ENCODE measurements around the gene PTPRU.
"Not testable (repeated sequence)": the region's sequence is repeated elsewhere in the genome, so short reads cannot be mapped to it uniquely, and the experiment has no call there.

Gene PTPRU

GRCh38 chr1:29298246-29298645 lies 61.9 kb downstream of the PTPRU start:
- DNase-seq = no peak

- DNase-seq = no peak
Measured at GRCh38 chr1:29299446-29299845, 63.1 kb downstream of the PTPRU start.

GRCh38 chr1:29301732-29302131 lies 65.4 kb downstream of the PTPRU start:
- not testable (repeated sequence) for DNase-seq

GRCh38 chr1:29303201-29304024 lies 67.1 kb downstream of the PTPRU start:
- DNase-seq = no peak

GRCh38 chr1:29304025-29304684 lies 67.8 kb downstream of the PTPRU start:
- no peak for DNase-seq

GRCh38 chr1:29305943-29306342 lies 69.6 kb downstream of the PTPRU start:
- DNase-seq = no peak

- DNase-seq = no peak
Measured at GRCh38 chr1:29306471-29307140, 70.3 kb downstream of the PTPRU start.

GRCh38 chr1:29309075-29309474 lies 72.8 kb downstream of the PTPRU start:
- no peak for DNase-seq

GRCh38 chr1:29309621-29310020 lies 73.3 kb downstream of the PTPRU start:
- DNase-seq = no peak

GRCh38 chr1:29310616-29311180 lies 74.4 kb downstream of the PTPRU start:
- no peak for DNase-seq

GRCh38 chr1:29311352-29312030 lies 75.2 kb downstream of the PTPRU start:
- no peak for DNase-seq

GRCh38 chr1:29312469-29313461 lies 76.4 kb downstream of the PTPRU start:
- DNase-seq = no peak

GRCh38 chr1:29314685-29315084 lies 78.4 kb downstream of the PTPRU start:
- not testable (repeated sequence) for DNase-seq

- no peak for DNase-seq
Measured at GRCh38 chr1:29315262-29315661, 78.9 kb downstream of the PTPRU start.

- DNase-seq = no peak
Measured at GRCh38 chr1:29315876-29316275, 79.6 kb downstream of the PTPRU start.

GRCh38 chr1:29317063-29317915 lies 81.0 kb downstream of the PTPRU start:
- no peak for DNase-seq

GRCh38 chr1:29317916-29318530 lies 81.7 kb downstream of the PTPRU start:
- no peak for DNase-seq

GRCh38 chr1:29318724-29319123 lies 82.4 kb downstream of the PTPRU start:
- no peak for DNase-seq

GRCh38 chr1:29319300-29320110 lies 83.2 kb downstream of the PTPRU start:
- DNase-seq = no peak

Measured in retina (tissue), 1 donor.